GM10248 (cell line): ENCODE results near the gene PRR23E.

Experiments
- CTCF ChIA-PET: fragments of 300-600 bp; sonication (Branson Sonifier 250); formaldehyde crosslinking; extraction: SDS; loops from one replicate; lab custom pipeline; 2021; ENCODE audit warnings: antibody characterized with exemption; lab: Yijun Ruan, JAX
- POLR2A ChIA-PET: fragments of 350-650 bp; sonication (Branson Sonifier 250); formaldehyde crosslinking; extraction: SDS; loops from one replicate; lab custom pipeline; 2020; ENCODE audit warnings: antibody characterized with exemption; lab: Yijun Ruan, JAX
- DNase-seq: peaks from one replicate; pipeline ENCODE4 v3.0.0; 2012; ENCODE audit errors: extremely low spot score
- TF ChIP-seq, protein P1 (sequence below): IDR thresholded peaks from 2 replicates; pipeline ENCODE4 v1.5.1; 2012; ENCODE audit warnings: mild to moderate bottlenecking, low read depth; ENCODE audit errors: extremely low read depth, missing control alignments, control extremely low read depth

Gene PRR23E

DNA sequence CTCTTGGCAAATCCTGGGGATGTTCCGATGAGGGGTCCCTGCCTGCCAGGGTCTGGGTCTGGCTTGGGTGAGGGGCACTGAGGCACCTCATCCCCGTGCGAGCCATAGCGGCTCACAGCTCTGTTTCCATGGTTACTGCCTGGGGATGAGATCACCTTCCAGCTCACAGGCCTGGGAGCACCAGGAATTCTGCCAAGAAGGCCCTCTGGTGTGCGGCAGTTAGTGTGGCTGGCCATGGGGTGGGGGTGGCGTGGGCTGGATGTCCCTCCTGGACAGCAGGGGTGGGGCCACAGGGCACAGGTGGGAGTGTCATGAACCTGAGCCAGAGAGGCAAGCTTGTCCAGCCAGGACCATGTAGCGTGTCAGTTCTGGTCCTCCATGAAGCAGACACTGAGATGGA lies 22.1 kb upstream of the PRR23E start:
- ChIA-PET POLR2A (no interaction called here), CTCF (no interaction called here)
- no peak for DNase-seq
- TF ChIP-seq, protein P1, sequence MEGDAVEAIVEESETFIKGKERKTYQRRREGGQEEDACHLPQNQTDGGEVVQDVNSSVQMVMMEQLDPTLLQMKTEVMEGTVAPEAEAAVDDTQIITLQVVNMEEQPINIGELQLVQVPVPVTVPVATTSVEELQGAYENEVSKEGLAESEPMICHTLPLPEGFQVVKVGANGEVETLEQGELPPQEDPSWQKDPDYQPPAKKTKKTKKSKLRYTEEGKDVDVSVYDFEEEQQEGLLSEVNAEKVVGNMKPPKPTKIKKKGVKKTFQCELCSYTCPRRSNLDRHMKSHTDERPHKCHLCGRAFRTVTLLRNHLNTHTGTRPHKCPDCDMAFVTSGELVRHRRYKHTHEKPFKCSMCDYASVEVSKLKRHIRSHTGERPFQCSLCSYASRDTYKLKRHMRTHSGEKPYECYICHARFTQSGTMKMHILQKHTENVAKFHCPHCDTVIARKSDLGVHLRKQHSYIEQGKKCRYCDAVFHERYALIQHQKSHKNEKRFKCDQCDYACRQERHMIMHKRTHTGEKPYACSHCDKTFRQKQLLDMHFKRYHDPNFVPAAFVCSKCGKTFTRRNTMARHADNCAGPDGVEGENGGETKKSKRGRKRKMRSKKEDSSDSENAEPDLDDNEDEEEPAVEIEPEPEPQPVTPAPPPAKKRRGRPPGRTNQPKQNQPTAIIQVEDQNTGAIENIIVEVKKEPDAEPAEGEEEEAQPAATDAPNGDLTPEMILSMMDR, result no peak

DNA sequence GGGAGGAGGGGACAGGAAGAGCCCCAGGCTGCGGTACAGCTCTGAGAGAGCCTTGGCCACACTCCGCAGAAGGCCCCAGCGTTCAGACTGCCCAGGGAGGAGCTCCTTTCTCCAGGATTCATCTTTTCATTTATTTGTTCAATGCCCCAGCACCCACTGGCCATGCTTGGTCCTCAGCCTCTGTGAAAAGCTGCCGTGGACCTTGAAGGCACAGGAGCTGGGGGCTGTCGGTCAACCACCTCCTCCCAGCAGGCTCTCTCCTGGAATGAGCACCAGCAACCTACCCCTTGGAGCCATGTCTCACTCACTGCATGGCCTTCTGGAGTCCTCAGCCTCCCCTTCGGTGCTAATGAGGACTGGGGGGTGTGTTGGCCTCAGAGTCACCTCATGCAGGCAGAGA lies 21.6 kb upstream of the PRR23E start:
- POLR2A ChIA-PET, result no interaction called here
- no peak for DNase-seq
- TF ChIP-seq, protein P1, result no peak
- CTCF ChIA-PET, result no interaction called here

DNA sequence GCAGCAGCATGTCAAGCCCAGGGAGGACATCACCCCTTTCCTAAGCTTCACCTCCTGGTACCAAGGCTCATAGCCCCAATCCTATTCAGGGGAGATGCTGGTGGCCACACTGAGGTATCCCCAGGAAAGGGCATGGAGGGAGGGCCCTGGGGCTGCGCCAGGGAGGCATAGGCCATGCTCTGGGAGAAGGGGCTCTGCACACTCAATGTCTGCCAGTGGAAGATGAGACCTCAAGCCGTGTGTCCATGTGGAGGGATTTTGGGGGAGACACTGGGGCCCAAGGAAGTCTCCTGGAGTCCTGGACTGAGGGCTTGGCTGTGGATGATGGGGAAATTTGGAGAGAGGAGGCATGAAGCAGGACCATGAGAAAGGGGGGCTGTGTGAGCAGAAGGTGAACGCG lies 21.2 kb upstream of the PRR23E start:
- ChIA-PET CTCF (no interaction called here), POLR2A (no interaction called here)

DNA sequence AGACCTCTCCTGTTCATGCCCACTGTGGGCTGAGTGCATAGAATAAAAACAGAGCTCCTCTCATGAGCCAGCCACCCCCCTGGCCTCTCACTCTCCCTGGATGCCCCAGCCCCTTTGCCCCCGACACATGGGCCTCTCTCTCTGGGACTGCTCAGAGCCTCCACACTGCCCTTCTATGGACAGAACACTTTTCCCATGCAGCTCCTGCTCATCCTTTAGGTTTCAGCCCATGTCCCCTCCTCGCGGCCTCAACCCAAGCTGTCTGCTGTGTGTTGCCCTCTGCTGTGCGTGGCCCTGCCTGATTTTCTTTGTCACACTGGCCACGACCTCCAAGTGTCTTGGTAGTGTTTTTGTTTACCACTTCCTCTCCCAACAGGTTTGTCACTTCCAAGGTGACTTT lies 20.7 kb upstream of the PRR23E start:
- TF ChIP-seq, protein P1, result no peak
- ChIA-PET POLR2A (no interaction called here), CTCF (no interaction called here)
- DNase-seq, result no peak

More for the DNA sequence above, 21.2 kb upstream of the PRR23E start:
- DNase-seq, result no peak
- TF ChIP-seq, protein P1, result no peak

DNA sequence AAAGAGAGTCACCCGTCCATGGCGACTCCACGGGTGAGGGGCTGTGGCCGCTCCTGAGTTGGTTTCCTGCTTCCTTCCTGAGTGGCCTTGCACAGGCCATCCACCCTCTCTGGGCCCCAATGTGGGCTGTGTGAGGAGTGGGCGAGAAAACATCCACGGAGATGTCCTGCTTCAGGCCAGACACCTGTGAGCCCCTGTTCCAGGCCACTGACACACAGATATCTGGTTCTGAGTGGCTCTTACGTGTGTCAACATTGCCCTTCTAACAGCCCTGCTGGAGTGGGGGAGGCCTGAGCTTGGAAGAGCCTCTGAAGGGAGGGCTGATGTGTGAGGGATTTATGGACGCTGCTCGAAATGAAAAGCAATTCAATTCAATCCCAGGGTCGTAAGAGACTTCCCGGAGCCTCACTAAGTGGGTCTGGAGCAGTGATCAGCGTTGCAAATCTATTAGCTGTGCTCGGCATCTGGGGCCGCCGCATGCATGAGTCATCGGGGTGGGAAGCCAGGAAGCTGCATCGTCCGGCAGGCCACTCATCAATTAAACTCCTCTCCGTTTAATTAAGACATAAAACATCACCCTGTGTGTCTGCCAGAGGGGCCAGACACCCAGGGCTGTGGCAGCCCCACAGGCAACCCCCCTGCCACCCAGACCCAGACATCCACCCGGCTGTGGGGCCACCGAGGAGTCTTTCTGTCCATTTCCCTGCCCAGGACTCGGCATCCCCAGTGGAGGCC lies 20.0 kb upstream of the PRR23E start:
- ChIA-PET POLR2A (no interaction called here), CTCF (no interaction called here)
- DNase-seq, result no peak
- TF ChIP-seq, protein P1, result no peak

DNA sequence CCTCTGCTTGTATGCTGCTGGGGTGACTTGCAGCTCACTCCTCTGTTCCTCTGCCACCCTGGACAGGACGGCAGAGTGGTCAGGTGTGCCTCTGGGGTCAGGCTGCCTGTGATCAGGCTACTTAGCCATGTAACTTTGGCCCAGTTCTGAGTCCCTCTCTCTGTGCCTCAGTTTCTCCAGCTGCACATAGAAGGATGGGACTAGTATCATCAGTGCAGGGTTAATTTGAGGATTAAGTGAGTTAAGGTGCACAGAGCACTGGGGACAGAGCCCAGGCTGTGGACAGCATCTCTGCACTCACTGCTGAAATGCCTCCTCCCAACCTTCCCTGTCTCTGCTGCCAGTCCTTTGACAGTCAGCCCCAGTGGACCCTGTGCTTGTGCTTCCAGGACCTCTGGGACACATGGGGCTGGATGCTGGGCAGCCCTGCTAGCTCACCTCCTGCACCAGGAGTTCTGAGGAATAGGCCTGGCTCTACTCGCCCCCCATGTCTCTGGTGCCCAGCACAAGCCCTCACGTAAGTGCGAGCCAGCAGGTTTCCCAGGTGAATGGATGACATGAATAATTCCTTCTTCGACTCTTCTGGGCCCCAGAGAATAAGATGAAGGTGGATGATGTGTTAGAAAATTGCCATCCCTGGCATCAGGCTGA lies 19.3 kb upstream of the PRR23E start:
- CTCF ChIA-PET, result no interaction called here
- TF ChIP-seq, protein P1, result no peak
- DNase-seq, result no peak
- POLR2A ChIA-PET, result no interaction called here
